HK-2 (cell line): ENCODE data around the gene DIABLO.
"Not testable (repeated sequence)": the region's sequence is repeated elsewhere in the genome, so short reads cannot be mapped to it uniquely, and the experiment has no call there.

ENCODE experiments used
- DNase-seq: peaks from one replicate; pipeline ENCODE4 v3.0.0-alpha.2; 2018; ENCODE audit not compliant: unreplicated experiment

DIABLO gene

DNA sequence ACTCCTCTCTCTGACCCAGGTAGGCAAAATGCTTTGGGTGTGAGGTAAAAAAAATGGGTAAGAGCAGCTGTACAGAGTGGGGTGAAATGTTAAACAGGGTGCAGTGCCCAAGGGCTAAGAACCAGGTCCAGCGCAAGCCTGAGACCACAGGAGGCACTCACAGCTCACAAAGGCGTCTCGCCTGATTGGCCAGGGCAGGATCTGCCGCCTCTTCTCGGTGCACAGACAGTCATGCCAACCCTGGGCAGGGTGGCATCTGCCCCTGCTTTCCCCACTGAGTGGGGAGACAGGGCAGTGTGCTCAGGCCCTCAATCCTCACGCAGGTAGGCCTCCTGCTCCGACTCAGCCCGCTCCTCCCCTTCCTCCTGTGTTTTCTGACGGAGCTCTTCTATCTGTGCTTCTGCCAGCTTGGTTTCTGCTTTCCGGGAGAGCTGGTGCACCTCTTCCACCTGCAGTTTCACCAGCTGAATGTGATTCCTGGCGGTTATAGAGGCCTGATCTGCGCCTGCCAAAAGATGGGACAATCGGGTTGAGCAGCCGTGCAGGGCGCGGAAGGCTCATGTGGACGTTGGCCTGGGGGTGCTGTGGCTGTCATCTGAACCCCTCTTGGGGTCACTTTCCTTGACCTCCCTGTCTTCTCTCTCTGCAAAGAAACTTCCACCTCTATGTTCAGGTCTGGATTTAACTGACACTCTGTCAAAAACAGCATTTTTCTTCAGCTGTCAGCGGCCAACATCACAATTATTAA lies 17.6 kb downstream of the DIABLO start:
- no peak for DNase-seq

DNA sequence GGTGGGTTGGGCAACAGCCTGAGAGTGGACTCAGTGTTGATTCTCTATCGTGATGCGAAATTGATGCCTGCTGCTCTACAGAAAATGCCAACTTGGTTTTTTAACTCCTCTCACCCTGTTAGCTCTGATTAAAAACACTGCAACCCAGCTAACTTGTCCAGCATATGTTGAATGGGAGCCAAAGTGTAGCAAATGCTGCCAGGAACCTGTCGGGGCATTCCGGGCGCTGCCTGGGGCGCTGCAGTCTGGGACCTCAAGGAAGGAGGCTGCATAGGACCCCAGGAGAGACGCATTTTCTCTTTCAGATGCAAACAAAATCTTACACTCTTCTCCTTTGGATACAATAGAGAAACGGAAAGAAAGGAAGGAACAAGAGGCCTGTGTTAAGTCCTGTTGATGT lies 18.5 kb downstream of the DIABLO start:
- no peak for DNase-seq

DNA sequence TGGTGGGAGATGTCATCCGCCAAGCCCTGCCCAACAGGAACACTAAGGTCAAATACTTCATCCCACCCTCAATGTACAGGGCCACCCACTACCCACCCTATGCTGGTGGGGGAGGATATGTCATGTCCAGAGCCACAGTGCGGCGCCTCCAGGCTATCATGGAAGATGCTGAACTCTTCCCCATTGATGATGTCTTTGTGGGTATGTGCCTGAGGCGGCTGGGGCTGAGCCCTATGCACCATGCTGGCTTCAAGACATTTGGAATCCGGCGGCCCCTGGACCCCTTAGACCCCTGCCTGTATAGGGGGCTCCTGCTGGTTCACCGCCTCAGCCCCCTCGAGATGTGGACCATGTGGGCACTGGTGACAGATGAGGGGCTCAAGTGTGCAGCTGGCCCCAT lies 18.9 kb downstream of the DIABLO start:
- no peak for DNase-seq

DNA sequence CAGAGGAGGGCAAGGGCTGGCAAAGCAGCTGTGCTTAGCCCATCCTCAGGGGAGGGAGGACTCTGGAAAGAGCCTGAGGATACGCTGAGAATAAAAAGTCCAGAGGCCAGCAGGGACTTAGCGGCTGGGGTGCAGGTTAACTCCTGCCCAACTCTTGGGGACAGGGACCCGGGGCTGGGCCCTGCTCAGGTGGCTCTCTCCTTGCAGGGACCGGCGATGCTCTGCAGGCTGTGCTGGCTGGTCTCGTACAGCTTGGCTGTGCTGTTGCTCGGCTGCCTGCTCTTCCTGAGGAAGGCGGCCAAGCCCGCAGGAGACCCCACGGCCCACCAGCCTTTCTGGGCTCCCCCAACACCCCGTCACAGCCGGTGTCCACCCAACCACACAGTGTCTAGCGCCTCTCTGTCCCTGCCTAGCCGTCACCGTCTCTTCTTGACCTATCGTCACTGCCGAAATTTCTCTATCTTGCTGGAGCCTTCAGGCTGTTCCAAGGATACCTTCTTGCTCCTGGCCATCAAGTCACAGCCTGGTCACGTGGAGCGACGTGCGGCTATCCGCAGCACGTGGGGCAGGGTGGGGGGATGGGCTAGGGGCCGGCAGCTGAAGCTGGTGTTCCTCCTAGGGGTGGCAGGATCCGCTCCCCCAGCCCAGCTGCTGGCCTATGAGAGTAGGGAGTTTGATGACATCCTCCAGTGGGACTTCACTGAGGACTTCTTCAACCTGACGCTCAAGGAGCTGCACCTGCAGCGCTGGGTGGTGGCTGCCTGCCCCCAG lies 19.6 kb downstream of the DIABLO start:
- DNase-seq, result no peak

DNA sequence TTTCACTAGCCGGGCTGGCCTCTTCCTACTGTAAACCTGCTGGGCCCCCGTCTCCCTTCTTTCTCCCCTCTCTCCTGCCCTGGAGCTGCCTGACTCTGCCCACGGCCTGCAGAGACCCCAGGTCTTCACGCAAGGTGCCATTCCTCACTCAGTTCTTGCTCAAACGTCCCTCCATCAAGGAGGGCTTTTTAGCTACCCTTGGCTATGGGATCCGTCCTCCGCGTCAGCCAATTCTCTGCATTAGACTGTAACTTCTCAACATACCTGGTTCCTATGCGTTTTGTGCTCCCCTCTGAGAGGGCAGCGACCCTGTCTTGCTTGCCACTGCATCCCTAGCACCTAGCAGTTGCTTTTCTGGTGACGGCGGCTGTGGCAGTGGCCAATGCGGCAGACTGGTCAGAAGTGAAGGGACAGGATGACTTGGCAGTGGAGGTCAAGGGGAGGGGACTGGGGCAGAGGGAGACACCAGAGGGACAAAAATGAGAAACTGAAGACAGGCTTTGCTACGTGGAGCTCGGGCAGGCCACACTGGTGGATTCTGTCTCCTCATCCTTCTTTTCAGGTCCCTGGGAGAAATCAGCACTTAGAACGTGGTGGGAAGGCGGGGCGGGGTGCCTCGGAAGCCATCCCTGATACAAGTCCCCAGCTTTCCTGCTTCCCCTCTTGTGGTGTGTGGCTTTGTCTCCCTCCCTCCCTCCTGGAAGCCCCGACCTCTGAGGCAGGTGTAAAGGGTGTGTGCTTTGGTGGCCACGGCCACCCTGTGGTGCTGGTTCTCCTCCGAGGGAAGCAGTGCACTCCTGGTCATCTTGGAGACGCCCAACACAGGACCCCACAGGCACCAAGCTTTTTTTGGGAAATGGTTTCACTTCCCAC lies 20.6 kb downstream of the DIABLO start:
- DNase-seq, result no peak

DNA sequence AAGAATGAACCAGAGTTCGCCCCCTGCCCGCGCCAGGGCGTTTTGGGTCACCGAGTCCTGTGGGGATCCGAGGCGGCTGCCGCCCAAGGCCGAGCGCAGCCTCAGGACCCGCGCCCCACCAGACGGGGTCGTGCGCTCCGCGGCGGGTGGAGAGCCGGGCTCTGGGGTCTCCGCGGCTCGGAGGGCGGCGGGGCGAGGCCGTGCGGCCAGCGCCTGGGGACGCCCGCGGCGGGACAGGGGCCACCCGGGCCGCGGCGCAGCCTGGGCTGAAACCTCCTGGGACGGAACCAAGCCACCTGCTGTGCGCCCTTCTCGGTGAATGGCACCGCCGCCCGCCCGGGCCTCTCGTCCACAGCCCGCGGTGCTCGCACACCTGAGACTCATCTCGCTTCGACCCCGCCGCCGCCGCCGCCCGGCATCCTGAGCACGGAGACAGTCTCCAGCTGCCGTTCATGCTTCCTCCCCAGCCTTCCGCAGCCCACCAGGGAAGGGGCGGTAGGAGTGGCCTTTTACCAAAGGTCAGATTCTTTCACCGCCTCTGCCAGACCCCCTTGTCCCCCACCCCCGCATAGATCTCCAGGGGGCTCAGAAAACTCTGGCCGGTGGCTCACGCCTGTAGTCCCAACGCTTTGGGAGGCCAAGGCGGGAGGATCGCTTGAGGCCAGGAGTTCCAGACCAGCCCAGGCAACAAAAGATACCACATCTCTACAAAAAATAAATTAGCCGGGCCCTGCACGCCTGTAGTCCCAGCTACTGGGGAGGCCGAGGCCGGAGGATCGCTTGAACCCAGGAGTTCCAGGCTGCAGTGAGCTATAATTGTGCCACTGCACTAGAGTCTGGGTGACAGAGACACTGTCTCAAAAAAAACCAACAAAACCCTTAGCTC lies 21.4 kb downstream of the DIABLO start:
- no peak for DNase-seq

DNA sequence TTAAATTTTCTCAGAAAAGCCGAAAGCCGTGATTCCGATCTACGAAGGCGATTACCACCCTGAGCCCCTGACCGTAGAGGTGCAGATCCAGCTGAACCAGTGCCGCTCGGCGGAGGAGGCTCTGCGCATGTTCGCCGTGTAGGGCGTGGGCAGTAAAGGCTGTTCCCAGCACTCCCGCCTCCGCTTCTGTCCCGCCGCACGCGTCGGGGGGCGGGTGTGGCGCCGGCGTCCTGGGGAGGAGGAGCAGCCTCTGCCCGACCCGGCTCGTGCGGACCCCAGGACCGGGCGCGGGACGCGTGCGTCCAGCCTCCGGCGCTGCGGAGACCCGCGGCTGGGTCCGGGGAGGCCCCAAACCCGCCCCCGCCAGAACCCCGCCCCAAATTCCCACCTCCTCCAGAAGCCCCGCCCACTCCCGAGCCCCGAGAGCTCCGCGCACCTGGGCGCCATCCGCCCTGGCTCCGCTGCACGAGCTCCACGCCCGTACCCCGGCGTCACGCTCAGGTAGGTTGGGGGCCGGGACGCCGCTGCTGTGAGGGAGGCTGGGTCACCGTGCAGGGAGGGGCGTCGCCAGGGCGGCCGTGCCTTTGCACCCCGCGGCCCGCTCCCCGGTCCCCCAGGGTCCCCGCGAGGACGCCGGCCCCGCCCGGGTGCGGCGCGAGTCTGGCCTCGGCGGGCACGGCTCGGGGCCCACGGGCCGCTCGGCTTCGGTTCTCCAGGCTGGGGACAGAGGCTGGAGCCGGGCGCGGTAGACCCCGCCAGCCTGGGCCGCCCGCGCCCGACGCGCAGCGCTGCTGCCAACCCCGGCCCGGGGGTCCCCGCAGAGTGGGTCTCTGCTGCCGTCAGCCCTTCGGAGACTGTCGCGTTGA lies 22.3 kb downstream of the DIABLO start, which contains the start of gene B3GNT4:
B3GNT4 (plus strand) TSS at position 409 of the 866 bp plus-strand sequence. CDS start 910 bp downstream, outside the sequence.
- DNase-seq, result peak; percentile 89

DNA sequence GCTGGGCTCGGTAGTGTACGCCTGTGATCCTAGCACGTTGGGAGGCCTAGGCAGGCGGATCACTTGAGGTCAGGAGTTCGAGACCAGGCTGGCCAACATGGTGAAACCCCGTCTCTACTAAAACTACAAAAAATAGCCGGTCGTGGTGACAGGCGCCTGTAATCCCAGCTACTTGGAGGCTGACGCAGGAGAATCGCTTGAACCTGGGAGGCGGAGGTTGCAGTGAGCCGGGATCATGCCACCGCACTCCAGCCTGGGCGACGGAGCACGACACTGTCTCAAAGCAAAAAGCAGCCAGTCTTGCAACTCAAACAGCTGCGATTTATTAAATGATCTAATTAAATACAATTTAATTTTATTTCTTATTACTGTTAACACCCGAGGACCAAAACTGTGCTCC lies 23.0 kb downstream of the DIABLO start:
- DNase-seq, result not testable (repeated sequence)

DNA sequence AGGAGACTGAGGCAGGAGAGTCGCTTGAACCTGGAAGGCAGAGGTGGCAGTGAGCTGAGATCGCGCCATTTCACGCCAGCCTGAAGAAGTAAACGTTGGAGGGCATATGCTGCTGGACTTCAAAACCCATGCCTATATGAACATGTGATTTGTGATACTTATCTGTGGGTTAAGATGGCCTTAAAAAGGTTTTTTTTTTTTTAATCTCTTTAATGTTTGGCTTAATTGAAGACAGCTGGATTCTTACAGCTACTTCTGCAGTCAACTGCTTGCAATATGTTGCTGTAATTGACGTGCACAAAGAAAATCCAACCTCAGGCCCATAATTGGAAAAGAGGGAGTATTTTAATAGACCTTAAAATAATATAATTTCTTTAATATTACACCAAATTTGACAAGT lies 23.8 kb downstream of the DIABLO start:
- DNase-seq, result no peak

DNA sequence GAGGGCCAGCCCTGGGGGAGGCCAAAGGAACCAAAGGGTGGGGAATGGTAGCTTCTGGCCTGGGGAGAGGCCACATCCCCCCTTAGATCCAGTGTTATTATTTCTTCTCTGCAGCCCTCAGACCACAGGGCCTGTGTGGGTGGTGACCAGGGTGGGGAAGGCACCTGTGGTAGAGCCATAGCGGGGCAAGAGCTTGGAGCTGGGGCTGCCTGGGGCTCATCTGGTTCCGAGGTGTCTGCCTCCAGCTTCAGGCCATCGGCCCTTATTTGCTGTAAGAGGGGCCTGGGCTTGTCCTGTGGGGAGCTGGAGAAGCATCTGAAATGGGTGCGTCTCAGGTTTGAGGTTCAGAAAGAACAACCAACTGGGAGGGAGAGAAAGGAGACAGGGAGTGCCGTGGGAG lies 24.5 kb downstream of the DIABLO start:
- no peak for DNase-seq

DNA sequence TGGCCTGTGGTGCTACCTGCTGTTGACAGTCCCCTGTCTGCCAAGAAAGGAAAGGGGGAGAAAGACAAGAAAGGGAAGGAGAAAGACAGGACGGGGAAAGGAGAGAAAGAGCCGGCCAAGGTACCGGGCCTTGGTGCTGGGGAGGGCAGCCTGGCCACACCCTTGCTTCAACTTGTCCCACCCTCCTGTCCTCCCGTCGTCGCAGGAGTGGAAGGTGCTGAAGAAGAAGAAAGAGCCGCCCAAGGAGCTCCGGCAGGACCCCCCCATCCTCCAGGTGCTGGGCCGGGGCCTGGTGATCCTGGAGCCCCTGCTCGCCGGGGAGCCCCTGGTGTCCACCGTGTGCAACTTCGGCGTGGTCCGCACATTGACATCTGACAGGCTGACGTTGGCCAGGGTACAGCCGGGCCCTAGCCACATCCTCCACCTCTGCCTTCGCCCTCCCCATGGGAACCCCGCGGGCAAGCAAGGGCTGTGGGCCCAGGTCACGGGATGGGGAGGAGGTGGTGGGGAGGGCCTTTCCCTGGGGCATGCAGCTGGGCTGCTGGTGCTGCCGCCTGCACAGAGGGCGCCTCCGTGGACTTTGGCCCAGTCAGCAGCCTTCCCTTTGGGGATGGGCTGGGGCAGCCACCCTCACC lies 25.2 kb downstream of the DIABLO start:
- no peak for DNase-seq

DNA sequence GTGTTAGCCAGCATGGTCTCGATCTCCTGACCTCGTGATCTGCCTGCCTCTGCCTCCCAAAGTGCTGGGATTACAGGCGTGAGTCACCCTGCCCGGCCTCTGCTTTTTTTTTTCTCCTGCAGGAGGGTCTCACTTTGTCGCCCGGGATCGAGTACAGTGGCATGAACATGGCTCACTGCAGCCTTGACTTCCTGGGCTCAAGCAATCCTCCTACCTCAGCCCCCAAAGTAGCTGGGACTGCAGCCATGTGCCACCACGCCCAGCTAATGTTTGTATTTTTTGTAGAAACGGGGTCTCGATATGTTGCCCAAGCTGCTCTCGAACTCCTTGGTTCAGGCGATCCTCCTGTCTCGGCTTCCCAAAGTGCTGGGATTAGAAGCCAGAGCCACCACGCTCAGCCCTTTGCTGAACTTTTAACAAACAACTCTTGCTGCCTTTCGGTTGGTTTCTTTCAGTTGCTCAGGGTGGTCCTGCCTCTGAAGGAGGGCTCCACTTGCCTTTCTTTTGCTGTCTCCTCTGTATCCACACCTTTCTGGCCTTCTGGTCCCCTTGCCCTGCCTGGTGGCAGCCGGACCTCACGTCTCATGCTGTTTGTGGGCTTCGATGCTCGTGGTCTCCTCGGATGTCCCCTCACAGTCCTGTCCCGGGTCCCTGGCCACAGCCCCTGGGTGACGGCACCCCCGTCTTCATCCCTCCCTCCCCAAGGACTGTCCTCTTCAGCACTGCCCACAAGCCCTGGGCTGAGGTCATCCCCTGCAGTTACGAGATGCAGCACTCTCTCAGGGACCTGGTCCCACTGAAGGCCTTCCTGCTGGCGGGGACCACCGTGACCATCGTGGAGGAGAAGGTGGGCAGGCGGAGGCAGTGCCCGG lies 26.1 kb downstream of the DIABLO start:
- no peak for DNase-seq

DNA sequence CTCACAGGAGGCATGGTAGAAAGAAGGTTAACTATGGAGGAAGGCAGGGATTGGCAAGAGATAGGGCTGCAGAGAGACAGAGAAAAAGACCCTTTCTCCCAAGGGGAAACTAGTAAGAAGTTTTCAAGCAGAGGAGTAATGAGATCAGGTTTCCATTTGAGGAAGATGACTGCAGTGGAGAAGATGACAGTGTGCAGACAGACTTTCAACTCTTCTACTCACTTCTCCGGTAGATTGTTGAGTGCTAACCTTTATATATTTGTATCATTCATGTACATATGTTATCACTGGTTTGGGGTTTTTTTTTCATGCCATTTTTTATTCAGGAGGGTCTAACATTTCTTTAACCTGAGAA lies 28.3 kb downstream of the DIABLO start:
- DNase-seq, result no peak

DNA sequence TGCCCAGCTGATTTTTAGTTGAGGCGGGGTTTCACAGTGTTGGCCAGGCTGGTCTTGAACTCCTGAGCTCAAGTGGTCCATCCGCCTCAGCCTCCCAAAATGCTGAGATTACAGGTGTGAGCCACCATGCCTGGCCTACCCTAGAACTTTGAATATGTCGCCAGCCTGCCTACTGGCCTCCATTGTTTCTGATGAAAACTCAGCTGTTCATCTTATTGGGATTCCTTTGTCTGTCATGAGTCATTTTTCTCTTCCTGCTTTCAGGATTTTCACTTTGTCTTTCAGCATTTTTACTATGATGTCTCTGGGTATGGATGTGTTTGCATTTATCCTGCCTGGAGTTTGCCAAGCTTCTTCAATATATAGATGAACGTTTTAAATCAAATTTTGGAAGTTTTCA lies 30.4 kb downstream of the DIABLO start:
- no peak for DNase-seq

DNA sequence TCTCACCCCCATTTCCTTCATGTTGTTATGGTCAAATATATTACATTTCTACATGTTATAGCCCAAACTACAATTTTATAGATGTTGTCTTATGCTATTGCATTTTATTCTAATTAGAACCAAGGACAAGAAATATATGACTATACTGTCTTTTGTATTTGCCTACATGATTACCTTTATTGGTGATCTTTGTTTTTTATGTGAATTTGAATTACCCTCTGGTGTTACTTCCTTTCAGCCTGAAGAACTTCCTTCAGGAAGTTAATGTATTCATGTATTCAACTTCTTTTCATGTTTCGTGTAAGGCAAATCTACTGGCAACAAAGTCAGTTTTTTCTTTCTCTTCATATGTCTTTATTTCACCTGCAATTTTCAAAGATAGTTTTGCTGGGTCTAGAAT lies 31.0 kb downstream of the DIABLO start:
- DNase-seq, result no peak

DNA sequence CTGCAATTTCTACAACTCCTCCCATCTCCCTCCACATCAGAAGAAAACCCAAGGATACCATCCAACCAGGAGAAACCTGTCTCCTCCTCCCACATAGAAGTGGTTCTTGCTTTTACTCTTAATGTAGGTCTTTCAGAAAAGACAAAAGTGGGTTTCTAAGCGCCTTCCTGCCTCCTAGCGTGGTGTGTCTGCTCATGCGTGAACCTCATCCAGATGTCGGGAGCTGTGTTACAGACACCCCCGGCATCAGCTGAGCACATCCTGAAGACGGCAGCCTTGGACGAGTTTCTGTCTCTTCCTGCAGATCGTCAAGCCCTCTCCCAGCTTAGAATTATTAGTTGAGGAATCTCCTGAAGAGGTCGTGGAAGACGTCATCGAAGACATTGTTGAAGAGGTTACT lies 33.4 kb downstream of the DIABLO start:
- no peak for DNase-seq

DNA sequence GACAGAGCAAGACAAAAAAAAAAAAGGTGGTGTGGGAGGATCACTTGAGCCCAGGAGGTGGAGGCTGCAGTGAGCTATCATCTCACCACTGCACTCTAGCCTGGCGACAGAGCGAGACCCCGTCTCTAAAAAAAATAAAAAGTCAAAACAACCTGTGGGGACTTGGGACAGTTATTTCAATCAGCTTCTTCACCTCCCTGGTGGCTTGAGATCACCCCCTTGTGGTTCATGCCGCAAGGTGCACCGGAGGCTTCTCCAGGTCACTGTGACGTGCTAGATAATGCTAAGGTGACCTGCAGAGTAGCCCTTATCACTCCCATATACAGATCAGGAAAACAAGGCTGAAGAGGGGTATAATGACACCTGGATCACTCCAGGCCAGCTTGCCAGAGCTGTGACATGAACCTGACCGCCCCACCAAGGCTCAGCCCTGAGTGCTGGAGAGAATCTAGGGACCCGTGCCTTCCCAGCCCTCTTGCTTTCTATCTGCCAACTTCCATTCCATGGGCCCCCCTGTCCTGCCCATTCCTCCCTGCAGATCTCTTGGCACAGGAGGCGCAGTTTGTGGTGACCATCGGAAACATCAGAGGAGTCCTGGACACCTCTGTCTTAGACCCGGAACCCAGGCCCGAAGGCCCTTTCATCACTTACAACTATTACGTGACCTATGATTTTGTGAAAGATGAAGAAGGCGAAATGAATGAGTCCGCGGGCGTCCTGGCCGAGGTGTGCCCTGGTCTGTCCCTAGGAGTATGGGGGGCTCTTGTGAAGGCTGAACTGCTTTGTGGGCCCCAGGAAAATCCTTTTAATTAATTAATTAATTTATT lies 34.8 kb downstream of the DIABLO start:
- DNase-seq, result peak; percentile 72
